HepG2 (cell line): Measurements from ENCODE around the gene RPL5. TPM values are rescaled to one million over a fixed set of nuclear protein-coding genes. Genes with fewer than 3 reads are reported as not detected.

Experiments
- AKAP8 ChIP-seq: sonication (generic); formaldehyde crosslinking; IDR thresholded peaks from 2 replicates; pipeline ENCODE4 v1.5.1; 2020; ENCODE audit warnings: mild to moderate bottlenecking, missing genetic modification reagents
- DMAP1 ChIP-seq: IDR thresholded peaks from 2 replicates; pipeline ENCODE4 v1.6.1; 2016
- EED ChIP-seq: sonication (generic); formaldehyde crosslinking; IDR thresholded peaks from 2 replicates; pipeline ENCODE4 v1.5.0; 2020; ENCODE audit warnings: mild to moderate bottlenecking, missing genetic modification reagents
- ELK4 ChIP-seq: sonication (generic); formaldehyde crosslinking; IDR thresholded peaks from 2 replicates; pipeline ENCODE4 v1.9.0; 2021; ENCODE audit warnings: missing genetic modification reagents, borderline replicate concordance
- EZH2 ChIP-seq: conservative IDR thresholded peaks from 2 replicates; pipeline ENCODE4 v1.6.1; 2012; ENCODE audit warnings: mild to moderate bottlenecking, low read depth, low read length, moderate library complexity
- FOXJ3 ChIP-seq: sonication (generic); formaldehyde crosslinking; IDR thresholded peaks from 2 replicates; pipeline ENCODE4 v1.4.0; 2020; ENCODE audit warnings: missing genetic modification reagents, mild to moderate bottlenecking, borderline replicate concordance
- HIVEP1 ChIP-seq: sonication (generic); formaldehyde crosslinking; IDR thresholded peaks from 2 replicates; pipeline ENCODE4 v1.4.0; 2020; ENCODE audit warnings: mild to moderate bottlenecking, missing genetic modification reagents
- IKZF5 ChIP-seq: IDR thresholded peaks from 2 replicates; pipeline ENCODE4 v1.6.1; 2018; ENCODE audit warnings: missing genetic modification reagents, mild to moderate bottlenecking, missing compliant biosample characterization
- KLF16 ChIP-seq, 2 experiments: sonication (generic) in 1 of 2; formaldehyde crosslinking in 1 of 2; IDR thresholded peaks; 2 replicates each; pipeline versions ENCODE4 v1.6.1 to v1.8.0; 2016 to 2023; ENCODE audit warnings: missing genetic modification reagents in 2 of 2, missing compliant biosample characterization in 1 of 2
- MAFK ChIP-seq, 2 experiments: IDR thresholded peaks in 1 of 2; conservative IDR thresholded peaks in 1 of 2; 2 replicates each; pipeline ENCODE4 v1.6.1; 2011; ENCODE audit warnings: improper control_type of control experiment in 2 of 2, low read length in 2 of 2
- MEIS2 ChIP-seq: sonication (generic); formaldehyde crosslinking; IDR thresholded peaks from 2 replicates; pipeline ENCODE4 v1.9.0; 2021; ENCODE audit warnings: mild to moderate bottlenecking, missing genetic modification reagents
- PAF1 ChIP-seq: IDR thresholded peaks from 2 replicates; pipeline ENCODE4 v1.6.1; 2016; ENCODE audit warnings: missing genetic modification reagents, missing compliant biosample characterization
- PCBP1 ChIP-seq: fragments of 200-400 bp; formaldehyde crosslinking; IDR thresholded peaks from 2 replicates; pipeline ENCODE4 v1.6.1; 2017; ENCODE audit warnings: mild to moderate bottlenecking, low read depth, low read length, borderline replicate concordance
- PHF8 ChIP-seq: sonication (generic); formaldehyde crosslinking; IDR thresholded peaks from 2 replicates; pipeline ENCODE4 v1.5.0; 2020; ENCODE audit warnings: missing genetic modification reagents
- SKI ChIP-seq: fragments of 450-650 bp; IDR thresholded peaks from one replicate; pipeline ENCODE4 v1.6.1; 2018; ENCODE audit warnings: mild to moderate bottlenecking; ENCODE audit not compliant: partially characterized antibody
- WIZ ChIP-seq: sonication (generic); formaldehyde crosslinking; IDR thresholded peaks from 2 replicates; pipeline ENCODE4 v1.5.1; 2020; ENCODE audit warnings: mild to moderate bottlenecking, missing genetic modification reagents
- ZBTB7B ChIP-seq: sonication (generic); formaldehyde crosslinking; IDR thresholded peaks from 2 replicates; pipeline ENCODE4 v1.4.0; 2020; ENCODE audit warnings: missing genetic modification reagents
- ZNF136 ChIP-seq: sonication (generic); formaldehyde crosslinking; IDR thresholded peaks from 2 replicates; pipeline ENCODE4 v1.8.1; 2022; ENCODE audit warnings: low read depth, mild to moderate bottlenecking, moderate library complexity, missing genetic modification reagents
- ZNF713 ChIP-seq: sonication (generic); formaldehyde crosslinking; IDR thresholded peaks from 2 replicates; pipeline ENCODE4 v1.4.0; 2020; ENCODE audit warnings: mild to moderate bottlenecking, missing genetic modification reagents
- ZNF761 ChIP-seq: sonication (generic); formaldehyde crosslinking; conservative IDR thresholded peaks from 2 replicates; pipeline ENCODE4 v1.4.0; 2020; ENCODE audit warnings: mild to moderate bottlenecking, missing genetic modification reagents
- ZNF83 ChIP-seq: sonication (generic); formaldehyde crosslinking; IDR thresholded peaks from 2 replicates; pipeline ENCODE4 v1.4.0; 2020; ENCODE audit warnings: missing genetic modification reagents, mild to moderate bottlenecking, borderline replicate concordance
- ZSCAN25 ChIP-seq: sonication (generic); formaldehyde crosslinking; IDR thresholded peaks from 2 replicates; pipeline ENCODE4 v1.8.0; 2022; ENCODE audit warnings: mild to moderate bottlenecking, missing genetic modification reagents
- polyA plus RNA-seq, 8 experiments: library from polyadenylated mRNA; depleted of rRNA in 3 of 8; stranded (reverse) in 7 of 8; unstranded in 1 of 8; fragments of >200 nt; fragmentation: Illumina TruSeq in 4 of 8; extraction: Trizol in 4 of 8; gene quantifications; 2 replicates each; pipeline versions ENCODE4 v1.2.1 to v1.2.3, GENCODE V29; 2011 to 2016; ENCODE audit warnings: low read depth in 4 of 8, missing spikeins in 1 of 8, mixed read lengths in 1 of 8; ENCODE audit not compliant: insufficient read depth in 1 of 8
- total RNA-seq, 5 experiments: library from RNA; depleted of rRNA; stranded (reverse); fragments of >200 nt; fragmentation: Illumina TruSeq; extraction: Trizol; gene quantifications; 2 replicates each; pipeline ENCODE4 v1.2.3, GENCODE V29; 2016; ENCODE audit warnings: low read depth in 1 of 5
- TF ChIP-seq, protein P1 (sequence below): IDR thresholded peaks from 2 replicates; pipeline ENCODE4 v1.6.1; 2016; ENCODE audit warnings: low read depth, missing genetic modification reagents, missing compliant biosample characterization

RPL5 gene
- total and polyA plus RNA-seq, 2 of the 13 experiments (the other 11 are each of a cell fraction or from before 2014, with no cell fraction given), result 2,304 to 2,520 TPM

DNA sequence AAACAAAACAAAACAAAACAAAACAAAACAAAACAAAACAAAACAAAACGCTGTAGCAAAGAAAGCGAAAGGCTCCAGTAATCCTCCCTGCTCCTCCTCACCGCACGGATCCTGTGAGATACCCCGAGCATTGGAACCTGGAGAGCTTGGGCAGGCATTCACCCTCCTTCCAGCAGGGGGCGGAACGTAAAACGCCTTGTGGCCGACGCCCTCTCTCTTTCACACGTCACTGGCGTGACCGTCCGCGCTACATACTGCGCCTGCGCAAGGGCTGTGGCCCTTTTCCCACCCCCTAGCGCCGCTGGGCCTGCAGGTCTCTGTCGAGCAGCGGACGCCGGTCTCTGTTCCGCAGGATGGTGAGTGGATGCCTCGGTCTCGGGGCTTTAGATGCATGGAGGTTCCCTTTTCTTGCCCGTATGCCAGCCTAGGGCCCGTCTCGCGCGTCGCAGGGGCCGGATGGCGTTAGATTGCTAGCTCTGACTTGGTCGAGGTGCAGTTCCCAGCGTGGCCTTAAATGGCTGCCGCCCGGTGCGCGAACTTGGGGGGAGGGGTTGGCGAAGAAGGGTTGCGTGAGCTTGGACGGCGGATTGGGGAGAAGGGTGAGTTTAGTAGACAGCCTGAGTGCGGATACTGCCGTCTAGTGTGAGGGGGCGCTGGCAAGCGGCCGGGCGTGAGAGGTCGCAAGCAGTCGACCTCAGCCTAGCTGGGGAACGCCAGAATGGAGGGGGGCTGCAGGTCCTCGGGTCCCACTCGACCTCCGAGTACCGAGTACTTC, at the start of gene RPL5 (continued):
- TF ChIP-seq PCBP1, result peak; percentile 93
- TF ChIP-seq EZH2, result no peak
- TF ChIP-seq MEIS2 (CRISPR knock-in tag), result peak; percentile 88; the same call in 1 of the 2 replicates
- peak; percentile 94 for TF ChIP-seq PHF8 (CRISPR knock-in tag)
- peak; percentile 79 to 95; a peak in 3 of 4 replicates for TF ChIP-seq KLF16 (CRISPR knock-in tag; IDR thresholded peaks at IDR 0.05)
- peak; percentile 39 for TF ChIP-seq FOXJ3
- TF ChIP-seq EED (CRISPR knock-in tag), result 0 out of 2 replicates have a peak, but pooled peaks have one; percentile 41
- peak; percentile 95 for TF ChIP-seq IKZF5 (CRISPR knock-in tag)
- no peak for TF ChIP-seq ELK4 (CRISPR knock-in tag)
- TF ChIP-seq, protein P1, sequence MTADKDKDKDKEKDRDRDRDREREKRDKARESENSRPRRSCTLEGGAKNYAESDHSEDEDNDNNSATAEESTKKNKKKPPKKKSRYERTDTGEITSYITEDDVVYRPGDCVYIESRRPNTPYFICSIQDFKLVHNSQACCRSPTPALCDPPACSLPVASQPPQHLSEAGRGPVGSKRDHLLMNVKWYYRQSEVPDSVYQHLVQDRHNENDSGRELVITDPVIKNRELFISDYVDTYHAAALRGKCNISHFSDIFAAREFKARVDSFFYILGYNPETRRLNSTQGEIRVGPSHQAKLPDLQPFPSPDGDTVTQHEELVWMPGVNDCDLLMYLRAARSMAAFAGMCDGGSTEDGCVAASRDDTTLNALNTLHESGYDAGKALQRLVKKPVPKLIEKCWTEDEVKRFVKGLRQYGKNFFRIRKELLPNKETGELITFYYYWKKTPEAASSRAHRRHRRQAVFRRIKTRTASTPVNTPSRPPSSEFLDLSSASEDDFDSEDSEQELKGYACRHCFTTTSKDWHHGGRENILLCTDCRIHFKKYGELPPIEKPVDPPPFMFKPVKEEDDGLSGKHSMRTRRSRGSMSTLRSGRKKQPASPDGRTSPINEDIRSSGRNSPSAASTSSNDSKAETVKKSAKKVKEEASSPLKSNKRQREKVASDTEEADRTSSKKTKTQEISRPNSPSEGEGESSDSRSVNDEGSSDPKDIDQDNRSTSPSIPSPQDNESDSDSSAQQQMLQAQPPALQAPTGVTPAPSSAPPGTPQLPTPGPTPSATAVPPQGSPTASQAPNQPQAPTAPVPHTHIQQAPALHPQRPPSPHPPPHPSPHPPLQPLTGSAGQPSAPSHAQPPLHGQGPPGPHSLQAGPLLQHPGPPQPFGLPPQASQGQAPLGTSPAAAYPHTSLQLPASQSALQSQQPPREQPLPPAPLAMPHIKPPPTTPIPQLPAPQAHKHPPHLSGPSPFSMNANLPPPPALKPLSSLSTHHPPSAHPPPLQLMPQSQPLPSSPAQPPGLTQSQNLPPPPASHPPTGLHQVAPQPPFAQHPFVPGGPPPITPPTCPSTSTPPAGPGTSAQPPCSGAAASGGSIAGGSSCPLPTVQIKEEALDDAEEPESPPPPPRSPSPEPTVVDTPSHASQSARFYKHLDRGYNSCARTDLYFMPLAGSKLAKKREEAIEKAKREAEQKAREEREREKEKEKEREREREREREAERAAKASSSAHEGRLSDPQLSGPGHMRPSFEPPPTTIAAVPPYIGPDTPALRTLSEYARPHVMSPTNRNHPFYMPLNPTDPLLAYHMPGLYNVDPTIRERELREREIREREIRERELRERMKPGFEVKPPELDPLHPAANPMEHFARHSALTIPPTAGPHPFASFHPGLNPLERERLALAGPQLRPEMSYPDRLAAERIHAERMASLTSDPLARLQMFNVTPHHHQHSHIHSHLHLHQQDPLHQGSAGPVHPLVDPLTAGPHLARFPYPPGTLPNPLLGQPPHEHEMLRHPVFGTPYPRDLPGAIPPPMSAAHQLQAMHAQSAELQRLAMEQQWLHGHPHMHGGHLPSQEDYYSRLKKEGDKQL (CRISPR knock-in tag), result peak; percentile 20; the same call in 1 of the 2 replicates
- no peak for TF ChIP-seq PAF1 (CRISPR knock-in tag)
- TF ChIP-seq ZSCAN25 (CRISPR knock-in tag), result peak; percentile 86
- TF ChIP-seq HIVEP1, result peak; percentile 97
- TF ChIP-seq MAFK (conservative IDR thresholded peaks at IDR 0.05 in 1 of 2, IDR thresholded peaks at IDR 0.05 in 1 of 2; ENCODE audit: low read length in 2 of 2), result no peak
- TF ChIP-seq ZNF83 (CRISPR knock-in tag), result peak; percentile 62
- TF ChIP-seq SKI, result peak; percentile 61
- TF ChIP-seq ZNF713 (CRISPR knock-in tag), result peak; percentile 41; the same call in 1 of the 2 replicates
- TF ChIP-seq DMAP1 (CRISPR knock-in tag), result peak; percentile 100
- 0 out of 2 replicates have a peak, but pooled peaks have one; percentile 80 for TF ChIP-seq WIZ (CRISPR knock-in tag)
- TF ChIP-seq ZBTB7B (CRISPR knock-in tag), result peak; percentile 71; the same call in 1 of the 2 replicates
- no peak; the same call in 1 of the 2 replicates for TF ChIP-seq AKAP8 (CRISPR knock-in tag)
- peak; percentile 91 for TF ChIP-seq ZNF136 (CRISPR knock-in tag)
- peak; percentile 52; the same call in 1 of the 2 replicates for TF ChIP-seq ZNF761 (CRISPR knock-in tag)
